Measurements from ENCODE around the gene BRICD5.

BRICD5 gene

GRCh38 chr16:2237493-2238149 is 27.0 kb upstream of the BRICD5 start:
- DNase-seq (ENCODE audit: low read depth in 1 of 2, low spot score in 1 of 2), result no peak

- DNase-seq (ENCODE audit: low read depth in 1 of 2, low spot score in 1 of 2), result no peak
Measured at GRCh38 chr16:2237102-2237482, 26.4 kb upstream of the BRICD5 start.

- DNase-seq (ENCODE audit: low read depth in 1 of 2, low spot score in 1 of 2), result no peak
Measured at GRCh38 chr16:2236337-2237101, 25.9 kb upstream of the BRICD5 start, which contains the start of gene DNASE1L2. Gene DNASE1L2, plus strand, starts transcription at chr16:2236444. Its CDS starts 373 bp downstream, at chr16:2236817.

- no peak for DNase-seq (ENCODE audit: low read depth in 1 of 2, low spot score in 1 of 2)
Measured at GRCh38 chr16:2235695-2236336, 25.2 kb upstream of the BRICD5 start.

- no peak for DNase-seq (ENCODE audit: low read depth in 1 of 2, low spot score in 1 of 2)
Measured at GRCh38 chr16:2235234-2235651, 24.6 kb upstream of the BRICD5 start.

- no peak for DNase-seq (ENCODE audit: low read depth in 1 of 2, low spot score in 1 of 2)
Measured at GRCh38 chr16:2234813-2235170, 24.1 kb upstream of the BRICD5 start.

GRCh38 chr16:2233872-2234812 is 23.5 kb upstream of the BRICD5 start:
- DNase-seq (ENCODE audit: low read depth in 1 of 2, low spot score in 1 of 2), result no peak

GRCh38 chr16:2233046-2233775 is 22.5 kb upstream of the BRICD5 start:
- DNase-seq (ENCODE audit: low read depth in 1 of 2, low spot score in 1 of 2), result no peak

GRCh38 chr16:2232094-2232990 is 21.7 kb upstream of the BRICD5 start:
- no peak for DNase-seq (ENCODE audit: low read depth in 1 of 2, low spot score in 1 of 2)

GRCh38 chr16:2231016-2231931 is 20.6 kb upstream of the BRICD5 start:
- DNase-seq (ENCODE audit: low read depth in 1 of 2, low spot score in 1 of 2), result no peak

- DNase-seq (ENCODE audit: low read depth in 1 of 2, low spot score in 1 of 2), result no peak
Measured at GRCh38 chr16:2230376-2230775, 19.7 kb upstream of the BRICD5 start.

- DNase-seq (ENCODE audit: low read depth in 1 of 2, low spot score in 1 of 2), result no peak
Measured at GRCh38 chr16:2229632-2230250, 19.1 kb upstream of the BRICD5 start.

GRCh38 chr16:2229091-2229490 is 18.4 kb upstream of the BRICD5 start:
- DNase-seq (ENCODE audit: low read depth in 1 of 2, low spot score in 1 of 2), result no peak

- DNase-seq (ENCODE audit: low read depth in 1 of 2, low spot score in 1 of 2), result no peak
Measured at GRCh38 chr16:2228161-2228824, 17.6 kb upstream of the BRICD5 start.

GRCh38 chr16:2226918-2227317 is 16.3 kb upstream of the BRICD5 start:
- no peak for DNase-seq (ENCODE audit: low read depth in 1 of 2, low spot score in 1 of 2)

- DNase-seq (ENCODE audit: low read depth in 1 of 2, low spot score in 1 of 2), result no peak
Measured at GRCh38 chr16:2226245-2226793, 15.7 kb upstream of the BRICD5 start.

GRCh38 chr16:2223942-2224486 is 13.4 kb upstream of the BRICD5 start:
- peak in 1 of 2 donors; percentile 14 for DNase-seq (ENCODE audit: low read depth in 1 of 2, low spot score in 1 of 2)
